CD4-positive, alpha-beta T cell treated with Interleukin-6 for 4 hours (primary cell): ENCODE measurements around the gene CGB5.
"Not testable (repeated sequence)": the region's sequence is repeated elsewhere in the genome, so short reads cannot be mapped to it uniquely, and the experiment has no call there.

ENCODE experiments used
- DNase-seq: peaks from one replicate; pipeline ENCODE4 v3.0.0-alpha.2; 2020; ENCODE audit warnings: mixed read lengths

CGB5 gene

GRCh38 chr19:49059053-49059452 is 15.4 kb downstream of the CGB5 start:
- no peak for DNase-seq

- DNase-seq: no peak
These were observed 17.4 kb downstream of the CGB5 start for GRCh38 chr19:49061000-49061399.

- no peak for DNase-seq
These were observed 17.8 kb downstream of the CGB5 start for GRCh38 chr19:49061445-49061844.

- DNase-seq: no peak
These were observed 20.5 kb downstream of the CGB5 start for GRCh38 chr19:49064029-49064629.

GRCh38 chr19:49064768-49065611 is 21.3 kb downstream of the CGB5 start, which contains the start of gene NTF4:
Gene NTF4, minus strand, starts transcription at chr19:49064818. Its CDS starts 2,821 bp downstream, at chr19:49061997.
- DNase-seq: peak; percentile 9

- DNase-seq: no peak
These were observed 22.4 kb downstream of the CGB5 start for GRCh38 chr19:49065905-49066512.

- DNase-seq: no peak
These were observed 23.9 kb downstream of the CGB5 start for GRCh38 chr19:49067554-49067953.

GRCh38 chr19:49069026-49069425 is 25.4 kb downstream of the CGB5 start:
- DNase-seq: no peak

GRCh38 chr19:49070416-49070815 is 26.8 kb downstream of the CGB5 start:
- DNase-seq: no peak

GRCh38 chr19:49071860-49072547 is 28.4 kb downstream of the CGB5 start:
- peak; percentile 12 for DNase-seq

GRCh38 chr19:49073514-49074378 is 30.1 kb downstream of the CGB5 start:
- peak; percentile 18 for DNase-seq

- DNase-seq: not testable (repeated sequence)
These were observed 31.2 kb downstream of the CGB5 start for GRCh38 chr19:49074869-49075268.

GRCh38 chr19:49080392-49080791 is 36.7 kb downstream of the CGB5 start:
- no peak for DNase-seq

- no peak for DNase-seq
These were observed 37.6 kb downstream of the CGB5 start for GRCh38 chr19:49081273-49081672.

GRCh38 chr19:49084206-49085019 is 40.8 kb downstream of the CGB5 start:
- DNase-seq: no peak

GRCh38 chr19:49085020-49085867 is 41.6 kb downstream of the CGB5 start, which contains the start of gene SNRNP70:
Gene SNRNP70, plus strand, starts transcription at chr19:49085451. Its CDS starts 964 bp downstream, at chr19:49086415.
- DNase-seq: peak; percentile 100

- no peak for DNase-seq
These were observed 42.2 kb downstream of the CGB5 start for GRCh38 chr19:49085868-49086232.

GRCh38 chr19:49086296-49086695 is 42.6 kb downstream of the CGB5 start:
- no peak for DNase-seq

GRCh38 chr19:49091391-49092038 is 47.9 kb downstream of the CGB5 start:
- no peak for DNase-seq

GRCh38 chr19:49092686-49093085 is 49.0 kb downstream of the CGB5 start:
- DNase-seq: no peak
